NCI-H2196 treated with DMSO at 0.1 percent for 48 hours (cell line): ENCODE data around the gene LRRC26.

Experiments used
- DNase-seq: peaks from one replicate; lab custom pipeline; 2025; ENCODE audit not compliant: unreplicated experiment; lab: John Stamatoyannopoulos, UW

LRRC26 gene

GRCh38 chr9:137169896-137170358 lies at the start of gene LRRC26:
Gene LRRC26 (minus strand): TSS chr9:137170051. CDS start chr9:137169943, 108 bp downstream.
- no peak for DNase-seq

GRCh38 chr9:137218754-137219271 lies 49.0 kb upstream of the LRRC26 start:
- peak; percentile 55 for DNase-seq

GRCh38 chr9:137218212-137218753 lies 48.4 kb upstream of the LRRC26 start:
- DNase-seq = no peak

- peak; percentile 84 for DNase-seq
These were observed 47.7 kb upstream of the LRRC26 start for GRCh38 chr9:137217276-137218211.

- DNase-seq = no peak
These were observed 46.5 kb upstream of the LRRC26 start for GRCh38 chr9:137216188-137216965.

GRCh38 chr9:137215196-137215986 lies 45.5 kb upstream of the LRRC26 start:
- no peak for DNase-seq

GRCh38 chr9:137214620-137215019 lies 44.8 kb upstream of the LRRC26 start:
- no peak for DNase-seq

GRCh38 chr9:137213160-137214060 lies 43.6 kb upstream of the LRRC26 start:
- no peak for DNase-seq

- no peak for DNase-seq
These were observed 42.7 kb upstream of the LRRC26 start for GRCh38 chr9:137212520-137212919.

- DNase-seq = no peak
These were observed 41.7 kb upstream of the LRRC26 start for GRCh38 chr9:137211532-137211931.

GRCh38 chr9:137206602-137207001 lies 36.8 kb upstream of the LRRC26 start:
- no peak for DNase-seq

GRCh38 chr9:137205126-137206069 lies 35.5 kb upstream of the LRRC26 start, which contains the start of the genes NDOR1 and TMEM203:
Gene NDOR1 (plus strand): TSS chr9:137205700. CDS start chr9:137205778, 78 bp downstream.
Gene TMEM203 (minus strand): TSS chr9:137205648. CDS start chr9:137205414, 234 bp downstream.
- DNase-seq = peak; percentile 58

- DNase-seq = no peak
These were observed 34.9 kb upstream of the LRRC26 start for GRCh38 chr9:137204731-137205125.

GRCh38 chr9:137202966-137203365 lies 33.1 kb upstream of the LRRC26 start:
- DNase-seq = no peak

- no peak for DNase-seq
These were observed 31.5 kb upstream of the LRRC26 start for GRCh38 chr9:137201205-137201868.

- peak; percentile 98 for DNase-seq
These were observed 30.7 kb upstream of the LRRC26 start, which contains the start of gene TPRN for GRCh38 chr9:137200311-137201204. Gene TPRN (minus strand): TSS chr9:137200741. CDS start chr9:137200711, 30 bp downstream.
